Measurements from ENCODE around the gene EML6. TPM values are rescaled to one million over a fixed set of nuclear protein-coding genes. Genes with fewer than 3 reads are reported as not detected.

Gene EML6
- total and polyA plus RNA-seq, 2 of the 13 experiments (the other 11 are each of a cell fraction or from before 2014, with no cell fraction given), result 17.2 to 32.4 TPM

DNA sequence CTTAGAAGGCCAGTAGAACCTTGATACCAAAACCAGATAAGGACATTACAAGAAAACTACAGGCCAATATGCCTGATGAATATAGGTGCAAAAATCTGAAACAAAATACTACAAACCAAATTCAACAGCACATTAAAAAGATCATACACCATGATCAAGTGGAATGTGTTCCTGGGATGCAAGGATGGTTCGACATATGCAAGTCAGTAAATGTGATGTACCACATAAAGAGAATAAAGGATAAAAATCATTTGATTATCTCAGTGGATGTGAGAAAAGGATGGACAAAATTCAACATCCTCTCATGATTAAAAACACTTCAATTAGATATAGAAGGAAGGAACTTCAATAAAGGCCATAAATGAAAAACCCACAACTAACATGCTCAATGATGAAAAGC lies 197.2 kb downstream of the EML6 start:
- Histone ChIP-seq H3K4me1 (ENCODE audit: insufficient read depth, low read length) (no peaks in the 10 kb centered on the region), H3K36me3 (replicated peaks in 1 of 2; ENCODE audit: control insufficient read depth in 1 of 2, insufficient read depth in 2 of 2, low read length in 2 of 2) (no peaks in the 10 kb centered on the region), H3K27ac (ENCODE audit: extremely low read length, insufficient read depth, low read length) (no peak overlapping the region), H4K20me1 (ENCODE audit: insufficient read depth, low read length) (no peaks in the 10 kb centered on the region), H3K79me2 (ENCODE audit: insufficient read depth, low read length) (no peaks in the 10 kb centered on the region), H3K9ac (ENCODE audit: insufficient read depth, low read depth, low read length) (no peak overlapping the region), H3K9me3 (ENCODE audit: low read length) (no peaks in the 10 kb centered on the region), H2AFZ (ENCODE audit: low read length) (no peak overlapping the region), H3K4me3 (replicated peaks in 1 of 3; ENCODE audit: insufficient read depth in 1 of 3, low read depth in 2 of 3, low read length in 3 of 3) (no peak overlapping the region), H3K27me3 (ENCODE audit: control insufficient read depth in 1 of 2, insufficient read depth in 2 of 2, low read length in 2 of 2) (no peaks in the 10 kb centered on the region), H3K4me2 (ENCODE audit: low read depth, low read length) (no peak overlapping the region)
- 87% methylated on average over 1 of the region's 1 CpG for WGBS (ENCODE audit: low lambda C conversion rate)
- intact Hi-C loops (cut with micrococcal nuclease; ENCODE audit: unreplicated experiment) (no loop called here), in situ Hi-C loops (cut with HindIII; ENCODE audit: extremely low pct_ligation_motif_present, low pct_unique_long_range_greater_than_20kb) (no loop called here)
- CTCF ChIA-PET (ENCODE audit: low intra/inter-chr PET ratio, low total read pairs), result no interaction called here
- DNase-seq (ENCODE audit: low spot score), result no peak
- BruUV-seq (replicated peaks), result no TSS peak
- POLR2A ChIA-PET, result no interaction called here
- no peak for TF ChIP-seq SAP130 (CRISPR knock-in tag; IDR thresholded peaks at IDR 0.05; ENCODE audit: low read depth)
- no peak for TF ChIP-seq NFRKB (IDR thresholded peaks at IDR 0.05)
- no peak for TF ChIP-seq NCOA1 (CRISPR knock-in tag; IDR thresholded peaks at IDR 0.05)
- TF ChIP-seq ZNF816 (CRISPR knock-in tag; IDR thresholded peaks at IDR 0.05; ENCODE audit: borderline replicate concordance), result no peak
- no peak for TF ChIP-seq E2F1 (CRISPR knock-in tag; IDR thresholded peaks at IDR 0.05)
- TF ChIP-seq, protein P1, sequence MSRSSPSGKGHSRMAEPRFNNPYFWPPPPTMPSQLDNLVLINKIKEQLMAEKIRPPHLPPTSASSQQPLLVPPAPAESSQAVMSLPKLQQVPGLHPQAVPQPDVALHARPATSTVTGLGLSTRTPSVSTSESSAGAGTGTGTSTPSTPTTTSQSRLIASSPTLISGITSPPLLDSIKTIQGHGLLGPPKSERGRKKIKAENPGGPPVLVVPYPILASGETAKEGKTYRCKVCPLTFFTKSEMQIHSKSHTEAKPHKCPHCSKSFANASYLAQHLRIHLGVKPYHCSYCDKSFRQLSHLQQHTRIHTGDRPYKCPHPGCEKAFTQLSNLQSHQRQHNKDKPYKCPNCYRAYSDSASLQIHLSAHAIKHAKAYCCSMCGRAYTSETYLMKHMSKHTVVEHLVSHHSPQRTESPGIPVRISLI (CRISPR knock-in tag; IDR thresholded peaks at IDR 0.05; ENCODE audit: borderline replicate concordance), result no peak
- no peak for TF ChIP-seq SMAD3 (CRISPR knock-in tag; IDR thresholded peaks at IDR 0.05)
- TF ChIP-seq, protein P2, sequence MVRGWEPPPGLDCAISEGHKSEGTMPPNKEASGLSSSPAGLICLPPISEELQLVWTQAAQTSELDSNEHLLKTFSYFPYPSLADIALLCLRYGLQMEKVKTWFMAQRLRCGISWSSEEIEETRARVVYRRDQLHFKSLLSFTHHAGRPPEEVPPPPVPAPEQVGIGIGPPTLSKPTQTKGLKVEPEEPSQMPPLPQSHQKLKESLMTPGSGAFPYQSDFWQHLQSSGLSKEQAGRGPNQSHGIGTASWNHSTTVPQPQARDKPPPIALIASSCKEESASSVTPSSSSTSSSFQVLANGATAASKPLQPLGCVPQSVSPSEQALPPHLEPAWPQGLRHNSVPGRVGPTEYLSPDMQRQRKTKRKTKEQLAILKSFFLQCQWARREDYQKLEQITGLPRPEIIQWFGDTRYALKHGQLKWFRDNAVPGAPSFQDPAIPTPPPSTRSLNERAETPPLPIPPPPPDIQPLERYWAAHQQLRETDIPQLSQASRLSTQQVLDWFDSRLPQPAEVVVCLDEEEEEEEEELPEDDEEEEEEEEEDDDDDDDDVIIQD (CRISPR knock-in tag; IDR thresholded peaks at IDR 0.05; ENCODE audit: low read depth), result no peak
- TF ChIP-seq, protein P3, sequence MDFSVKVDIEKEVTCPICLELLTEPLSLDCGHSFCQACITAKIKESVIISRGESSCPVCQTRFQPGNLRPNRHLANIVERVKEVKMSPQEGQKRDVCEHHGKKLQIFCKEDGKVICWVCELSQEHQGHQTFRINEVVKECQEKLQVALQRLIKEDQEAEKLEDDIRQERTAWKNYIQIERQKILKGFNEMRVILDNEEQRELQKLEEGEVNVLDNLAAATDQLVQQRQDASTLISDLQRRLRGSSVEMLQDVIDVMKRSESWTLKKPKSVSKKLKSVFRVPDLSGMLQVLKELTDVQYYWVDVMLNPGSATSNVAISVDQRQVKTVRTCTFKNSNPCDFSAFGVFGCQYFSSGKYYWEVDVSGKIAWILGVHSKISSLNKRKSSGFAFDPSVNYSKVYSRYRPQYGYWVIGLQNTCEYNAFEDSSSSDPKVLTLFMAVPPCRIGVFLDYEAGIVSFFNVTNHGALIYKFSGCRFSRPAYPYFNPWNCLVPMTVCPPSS (IDR thresholded peaks at IDR 0.05), result no peak
- no peak for TF ChIP-seq ZNF616 (CRISPR knock-in tag; IDR thresholded peaks at IDR 0.05; ENCODE audit: low read depth)
- no peak for TF ChIP-seq TMF1 (CRISPR knock-in tag; IDR thresholded peaks at IDR 0.05; ENCODE audit: low read depth)
- TF ChIP-seq ZNF672 (CRISPR knock-in tag; IDR thresholded peaks at IDR 0.05), result no peak
- no peak for TF ChIP-seq HCFC1 (IDR thresholded peaks at IDR 0.05; ENCODE audit: low read depth, low read length)
- TF ChIP-seq ZFP41 (CRISPR knock-in tag; IDR thresholded peaks at IDR 0.05; ENCODE audit: borderline replicate concordance), result no peak
- TF ChIP-seq, protein P4, sequence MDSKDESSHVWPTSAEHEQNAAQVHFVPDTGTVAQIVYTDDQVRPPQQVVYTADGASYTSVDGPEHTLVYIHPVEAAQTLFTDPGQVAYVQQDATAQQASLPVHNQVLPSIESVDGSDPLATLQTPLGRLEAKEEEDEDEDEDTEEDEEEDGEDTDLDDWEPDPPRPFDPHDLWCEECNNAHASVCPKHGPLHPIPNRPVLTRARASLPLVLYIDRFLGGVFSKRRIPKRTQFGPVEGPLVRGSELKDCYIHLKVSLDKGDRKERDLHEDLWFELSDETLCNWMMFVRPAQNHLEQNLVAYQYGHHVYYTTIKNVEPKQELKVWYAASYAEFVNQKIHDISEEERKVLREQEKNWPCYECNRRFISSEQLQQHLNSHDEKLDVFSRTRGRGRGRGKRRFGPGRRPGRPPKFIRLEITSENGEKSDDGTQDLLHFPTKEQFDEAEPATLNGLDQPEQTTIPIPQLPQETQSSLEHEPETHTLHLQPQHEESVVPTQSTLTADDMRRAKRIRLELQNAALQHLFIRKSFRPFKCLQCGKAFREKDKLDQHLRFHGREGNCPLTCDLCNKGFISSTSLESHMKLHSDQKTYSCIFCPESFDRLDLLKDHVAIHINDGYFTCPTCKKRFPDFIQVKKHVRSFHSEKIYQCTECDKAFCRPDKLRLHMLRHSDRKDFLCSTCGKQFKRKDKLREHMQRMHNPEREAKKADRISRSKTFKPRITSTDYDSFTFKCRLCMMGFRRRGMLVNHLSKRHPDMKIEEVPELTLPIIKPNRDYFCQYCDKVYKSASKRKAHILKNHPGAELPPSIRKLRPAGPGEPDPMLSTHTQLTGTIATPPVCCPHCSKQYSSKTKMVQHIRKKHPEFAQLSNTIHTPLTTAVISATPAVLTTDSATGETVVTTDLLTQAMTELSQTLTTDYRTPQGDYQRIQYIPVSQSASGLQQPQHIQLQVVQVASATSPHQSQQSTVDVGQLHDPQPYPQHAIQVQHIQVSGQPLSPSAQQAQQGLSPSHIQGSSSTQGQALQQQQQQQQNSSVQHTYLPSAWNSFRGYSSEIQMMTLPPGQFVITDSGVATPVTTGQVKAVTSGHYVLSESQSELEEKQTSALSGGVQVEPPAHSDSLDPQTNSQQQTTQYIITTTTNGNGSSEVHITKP (CRISPR knock-in tag; IDR thresholded peaks at IDR 0.05; ENCODE audit: low read depth), result no peak
- no peak for TF ChIP-seq HOXD1 (CRISPR knock-in tag; IDR thresholded peaks at IDR 0.05)
- TF ChIP-seq TBX3 (IDR thresholded peaks at IDR 0.05; ENCODE audit: borderline replicate concordance), result no peak
- no peak for FAIRE-seq
- no peak for ATAC-seq
